ENCODE data around the gene KIAA1958. TPM values are rescaled to one million over a fixed set of nuclear protein-coding genes. Genes with fewer than 3 reads are reported as not detected.

Gene KIAA1958
- polyA plus RNA-seq, 2 of the 4 experiments (the other 2 are of a cell fraction) = 2.2 to 3.7 TPM

DNA sequence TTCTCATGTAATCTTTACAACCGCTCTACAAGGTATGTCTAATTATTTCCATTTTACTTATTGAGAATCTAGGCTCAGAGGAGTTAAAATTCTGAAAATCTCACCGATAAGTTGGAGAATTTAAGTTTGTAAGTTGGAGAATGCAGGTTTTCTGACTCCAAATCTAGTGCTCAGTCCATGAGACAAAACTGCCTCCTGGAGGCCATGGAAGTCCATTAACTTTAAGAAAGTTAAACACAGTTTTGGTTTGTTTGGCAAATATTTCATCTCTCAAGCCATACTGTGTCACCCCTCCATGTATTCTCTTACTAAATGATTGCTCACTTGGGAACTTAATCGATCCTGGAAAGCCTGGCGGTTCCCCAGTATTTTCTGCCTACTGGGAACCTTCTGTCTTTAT, 178.7 kb downstream of the KIAA1958 start:
- H3K27ac ChIP-seq = no peak overlapping the region
- FAIRE-seq (no peak), ATAC-seq (peak in 1 of 2 experiments; percentile 36; a peak in 2 of 6 replicates), DNase-seq (ENCODE audit: low read depth in 1 of 2, low spot score in 1 of 2) (peak in 1 of 2 experiments; percentile 29)
- POLR2A ChIA-PET = no interaction called here
- no peaks in the 10 kb centered on the region for H3K9me3 ChIP-seq
- no peaks in the 10 kb centered on the region for H3K4me1 ChIP-seq
- TF ChIP-seq EHMT2 (IDR thresholded peaks at IDR 0.05; ENCODE audit: low read depth) = no peak
- TF ChIP-seq, protein P1, sequence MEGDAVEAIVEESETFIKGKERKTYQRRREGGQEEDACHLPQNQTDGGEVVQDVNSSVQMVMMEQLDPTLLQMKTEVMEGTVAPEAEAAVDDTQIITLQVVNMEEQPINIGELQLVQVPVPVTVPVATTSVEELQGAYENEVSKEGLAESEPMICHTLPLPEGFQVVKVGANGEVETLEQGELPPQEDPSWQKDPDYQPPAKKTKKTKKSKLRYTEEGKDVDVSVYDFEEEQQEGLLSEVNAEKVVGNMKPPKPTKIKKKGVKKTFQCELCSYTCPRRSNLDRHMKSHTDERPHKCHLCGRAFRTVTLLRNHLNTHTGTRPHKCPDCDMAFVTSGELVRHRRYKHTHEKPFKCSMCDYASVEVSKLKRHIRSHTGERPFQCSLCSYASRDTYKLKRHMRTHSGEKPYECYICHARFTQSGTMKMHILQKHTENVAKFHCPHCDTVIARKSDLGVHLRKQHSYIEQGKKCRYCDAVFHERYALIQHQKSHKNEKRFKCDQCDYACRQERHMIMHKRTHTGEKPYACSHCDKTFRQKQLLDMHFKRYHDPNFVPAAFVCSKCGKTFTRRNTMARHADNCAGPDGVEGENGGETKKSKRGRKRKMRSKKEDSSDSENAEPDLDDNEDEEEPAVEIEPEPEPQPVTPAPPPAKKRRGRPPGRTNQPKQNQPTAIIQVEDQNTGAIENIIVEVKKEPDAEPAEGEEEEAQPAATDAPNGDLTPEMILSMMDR (IDR thresholded peaks at IDR 0.05) = peak; percentile 38; the same call in 2 of the 3 replicates
- no peak for TF ChIP-seq POLR2A (IDR thresholded peaks at IDR 0.05; ENCODE audit: low read length)
- TF ChIP-seq SMC3 (IDR thresholded peaks at IDR 0.05) = peak; percentile 34; the same call in 1 of the 3 replicates
- peak; percentile 63 for TF ChIP-seq RAD21 (conservative IDR thresholded peaks at IDR 0.05 in 1 of 2, IDR thresholded peaks at IDR 0.05 in 1 of 2)
- TF ChIP-seq, protein P2, sequence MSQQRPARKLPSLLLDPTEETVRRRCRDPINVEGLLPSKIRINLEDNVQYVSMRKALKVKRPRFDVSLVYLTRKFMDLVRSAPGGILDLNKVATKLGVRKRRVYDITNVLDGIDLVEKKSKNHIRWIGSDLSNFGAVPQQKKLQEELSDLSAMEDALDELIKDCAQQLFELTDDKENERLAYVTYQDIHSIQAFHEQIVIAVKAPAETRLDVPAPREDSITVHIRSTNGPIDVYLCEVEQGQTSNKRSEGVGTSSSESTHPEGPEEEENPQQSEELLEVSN (IDR thresholded peaks at IDR 0.05; ENCODE audit: borderline replicate concordance, low read depth) = no peak
- WGBS (ENCODE audit: missing lambda C conversion rate) = 75% methylated on average over 4 of the region's 4 CpGs
- no peak overlapping the region for H3K4me3 ChIP-seq
- CTCF ChIA-PET = interaction anchor here (0.7 to 1.8 kb wide), 4 partner anchors 15 to 223 kb away, joined by 3 to 5 read pairs (median 3); no protein-coding TSS in a partner anchor
- H3K4me2 ChIP-seq = no peak overlapping the region

DNA sequence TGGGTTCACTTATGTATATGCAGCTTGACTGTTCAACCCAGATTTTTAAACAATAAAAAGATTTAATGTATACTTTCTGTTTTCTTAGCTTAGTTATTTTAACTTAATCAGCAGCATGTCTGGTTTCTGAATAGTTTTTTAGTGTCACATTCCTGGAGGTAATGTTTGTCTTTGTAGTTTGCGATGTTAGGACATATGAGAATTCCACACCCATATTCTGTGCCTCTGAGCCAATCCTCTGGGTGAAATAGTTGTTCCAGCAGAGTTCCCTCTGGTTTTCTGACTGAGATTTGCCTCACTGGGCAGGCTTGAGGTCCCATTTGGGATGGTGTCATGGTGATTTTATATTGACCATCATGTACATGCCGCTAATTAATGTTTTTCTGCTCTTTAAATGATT, 182.7 kb downstream of the KIAA1958 start:
- FAIRE-seq = no peak

DNA sequence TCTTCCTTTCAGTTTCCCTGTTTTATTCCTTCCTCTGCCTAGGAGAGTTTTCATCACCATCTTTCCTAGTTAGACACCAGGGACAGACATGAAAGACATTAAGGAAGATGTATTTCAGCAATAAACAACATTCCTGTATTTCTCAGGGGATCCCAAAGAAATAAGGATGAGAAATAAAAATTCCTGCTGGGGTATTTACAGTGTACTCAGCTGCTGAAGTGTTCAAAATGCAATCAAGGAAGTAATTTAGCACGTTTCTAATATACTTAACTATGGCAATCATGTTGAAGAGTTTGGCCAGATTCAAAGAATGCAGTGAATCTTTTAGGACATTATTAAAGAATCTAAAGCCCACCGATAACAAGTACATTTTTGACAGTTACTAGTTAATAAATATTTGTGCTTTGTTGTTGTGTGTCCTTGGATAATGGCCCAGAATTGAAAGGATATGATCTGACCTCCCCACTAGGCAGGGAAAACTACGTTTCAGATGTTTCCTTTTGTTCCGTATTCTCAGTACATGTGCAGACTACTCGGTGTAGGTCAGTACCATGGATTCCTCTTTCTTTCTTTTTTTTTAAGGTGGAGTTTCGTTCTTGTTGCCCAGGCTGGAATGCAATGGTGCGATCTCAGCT, 184.5 kb downstream of the KIAA1958 start:
- Histone ChIP-seq H3K27ac (no peak overlapping the region), H3K9me3 (no peaks in the 10 kb centered on the region), H3K4me2 (no peak overlapping the region), H3K4me3 (no peak overlapping the region), H3K4me1 (no peaks in the 10 kb centered on the region)
- CTCF ChIA-PET = interaction anchor here (1.5 kb wide), 1 partner anchor 10 kb away, joined by 3 read pairs; no protein-coding TSS in a partner anchor
- no peak for FAIRE-seq
- no peak for ATAC-seq
- DNase-seq (ENCODE audit: low read depth in 1 of 2, low spot score in 1 of 2) = no peak
- POLR2A ChIA-PET = no interaction called here
- WGBS (ENCODE audit: missing lambda C conversion rate) = 86% methylated on average over 7 of the region's 7 CpGs
- TF ChIP-seq HOXB5 (CRISPR knock-in tag; IDR thresholded peaks at IDR 0.05) (no peak), RCOR1 (IDR thresholded peaks at IDR 0.05; ENCODE audit: low read depth, low read length) (no peak), FOXS1 (CRISPR knock-in tag; IDR thresholded peaks at IDR 0.05) (no peak), CEBPB (IDR thresholded peaks at IDR 0.05) (no peak), HMGXB4 (CRISPR knock-in tag; IDR thresholded peaks at IDR 0.05; ENCODE audit: borderline replicate concordance) (no peak), ATOH8 (CRISPR knock-in tag; IDR thresholded peaks at IDR 0.05; ENCODE audit: low read depth) (no peak), NFE2L2 (conservative IDR thresholded peaks at IDR 0.05; ENCODE audit: low read length) (no peak), NPAS2 (CRISPR knock-in tag; IDR thresholded peaks at IDR 0.05; ENCODE audit: borderline replicate concordance) (no peak), TP53 (CRISPR knock-in tag; IDR thresholded peaks at IDR 0.05) (no peak), EP300 (IDR thresholded peaks at IDR 0.05) (no peak), ZNF302 (CRISPR knock-in tag; IDR thresholded peaks at IDR 0.05) (no peak), ZC3H11A (IDR thresholded peaks at IDR 0.05) (no peak)

More for the DNA sequence above, 182.7 kb downstream of the KIAA1958 start:
- no peak for DNase-seq (ENCODE audit: low read depth in 1 of 2, low spot score in 1 of 2)
- TF ChIP-seq JUNB (IDR thresholded peaks at IDR 0.05) = no peak
- no peak for TF ChIP-seq RNF2 (IDR thresholded peaks at IDR 0.05; ENCODE audit: borderline replicate concordance, low read depth)
- TF ChIP-seq EP300 (IDR thresholded peaks at IDR 0.05) = no peak
- TF ChIP-seq, protein P3, sequence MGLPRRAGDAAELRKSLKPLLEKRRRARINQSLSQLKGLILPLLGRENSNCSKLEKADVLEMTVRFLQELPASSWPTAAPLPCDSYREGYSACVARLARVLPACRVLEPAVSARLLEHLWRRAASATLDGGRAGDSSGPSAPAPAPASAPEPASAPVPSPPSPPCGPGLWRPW (IDR thresholded peaks at IDR 0.05) = no peak
- no peak for TF ChIP-seq EHF (CRISPR knock-in tag; IDR thresholded peaks at IDR 0.05)
- no peak for TF ChIP-seq HOXA7 (CRISPR knock-in tag; IDR thresholded peaks at IDR 0.05)
- TF ChIP-seq FOXS1 (CRISPR knock-in tag; IDR thresholded peaks at IDR 0.05) = no peak
- TF ChIP-seq, protein P1 (IDR thresholded peaks at IDR 0.05) = no peak
- TF ChIP-seq RAD21 (conservative IDR thresholded peaks at IDR 0.05 in 1 of 2, IDR thresholded peaks at IDR 0.05 in 1 of 2) = no peak
- TF ChIP-seq MYC (IDR thresholded peaks at IDR 0.05; ENCODE audit: borderline replicate concordance, low read length) = no peak
- TF ChIP-seq MAZ (IDR thresholded peaks at IDR 0.05; ENCODE audit: borderline replicate concordance, low read depth, low read length) = no peak
- TF ChIP-seq KDM1A (IDR thresholded peaks at IDR 0.05; ENCODE audit: low read depth) = no peak
- TF ChIP-seq NR3C1 (IDR thresholded peaks at IDR 0.05) = no peak
- TF ChIP-seq FOSB (CRISPR knock-in tag; IDR thresholded peaks at IDR 0.05) = no peak
- no peak for TF ChIP-seq SREBF2 (IDR thresholded peaks at IDR 0.05)
- TF ChIP-seq HDAC2 (IDR thresholded peaks at IDR 0.05) = no peak
- TF ChIP-seq NFE2L2 (conservative IDR thresholded peaks at IDR 0.05; ENCODE audit: low read length) = no peak
- Histone ChIP-seq H3K4me1 (no peaks in the 10 kb centered on the region), H3K4me3 (no peak overlapping the region), H3K27ac (no peak overlapping the region), H3K4me2 (no peak overlapping the region), H3K9me3 (no peaks in the 10 kb centered on the region)
- POLR2A ChIA-PET = interaction anchor here (0.6 kb wide), 1 partner anchor 12 kb away, joined by 7 read pairs; no protein-coding TSS in a partner anchor
- ATAC-seq = no peak
- CTCF ChIA-PET = no interaction called here
- 95% methylated on average over 2 of the region's 2 CpGs for WGBS (ENCODE audit: missing lambda C conversion rate)
